ENCODE measurements around the gene ZNRF4. TPM values are rescaled to one million over a fixed set of nuclear protein-coding genes. Genes with fewer than 3 reads are reported as not detected.
"Not testable (repeated sequence)": the region's sequence is repeated elsewhere in the genome, so short reads cannot be mapped to it uniquely, and the experiment has no call there.

Gene ZNRF4
- total RNA-seq, 1 experiment from 2014 or later = not detected

- H3K4me3 ChIP-seq = no peak overlapping the region
- H3K36me3 ChIP-seq = no peaks in the 10 kb centered on the region
- DNase-seq = no peak
- H3K27ac ChIP-seq = no peak overlapping the region
- H3K27me3 ChIP-seq = no peaks in the 10 kb centered on the region
- no peaks in the 10 kb centered on the region for H3K4me1 ChIP-seq
- no peaks in the 10 kb centered on the region for H3K9me3 ChIP-seq (replicated peaks)
These were observed 20.1 kb upstream of the ZNRF4 start for GRCh38 chr19:5434970-5435641.

- no peak for DNase-seq
- H3K4me1 ChIP-seq = no peaks in the 10 kb centered on the region
- no peak overlapping the region for H3K4me3 ChIP-seq
- H3K36me3 ChIP-seq = no peaks in the 10 kb centered on the region
- no peaks in the 10 kb centered on the region for H3K9me3 ChIP-seq (replicated peaks)
- H3K27me3 ChIP-seq = no peaks in the 10 kb centered on the region
- no peak overlapping the region for H3K27ac ChIP-seq
These were observed 19.6 kb upstream of the ZNRF4 start for GRCh38 chr19:5435642-5436017.

DNA sequence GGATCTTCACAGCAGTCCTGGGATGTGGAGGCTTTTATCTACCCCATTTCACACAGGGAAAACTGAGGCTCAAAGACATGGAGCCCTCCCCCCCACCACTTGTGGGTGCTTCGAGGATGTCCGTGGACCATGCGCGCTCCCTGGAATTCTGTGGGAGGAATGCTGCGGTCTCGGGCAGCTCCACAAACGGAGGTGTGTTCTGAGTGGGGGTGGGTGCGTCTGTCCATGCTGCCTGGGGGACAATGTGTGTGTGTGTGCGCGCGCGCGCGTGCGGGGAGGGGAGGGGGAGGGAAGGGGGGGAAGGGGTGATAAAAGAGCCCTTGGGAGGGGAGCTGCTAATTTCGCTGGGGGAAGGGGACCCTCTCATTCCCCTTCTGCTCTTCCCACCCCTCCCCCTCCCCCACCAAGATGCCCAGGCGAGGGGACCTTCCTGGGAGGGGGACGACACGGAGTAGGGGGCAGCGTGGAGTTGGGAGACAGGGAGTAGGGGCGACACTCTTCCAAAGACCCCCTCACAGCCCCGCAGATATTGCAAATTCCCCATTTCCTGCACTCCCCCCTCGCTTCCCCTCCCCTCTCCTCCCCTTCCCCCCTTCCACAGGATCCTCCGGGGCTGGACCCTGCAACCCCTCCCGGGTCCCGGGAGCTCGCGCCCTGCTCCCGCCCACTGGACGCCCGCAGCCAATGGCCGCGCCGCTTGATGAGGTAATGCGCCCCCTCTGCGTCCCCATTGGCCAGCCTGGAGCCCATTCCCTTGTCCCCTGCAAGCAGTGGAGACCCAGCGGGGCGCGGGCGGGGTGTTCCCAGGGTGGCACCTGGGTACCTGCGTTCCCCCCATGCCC lies 18.9 kb upstream of the ZNRF4 start:
- H3K4me3 ChIP-seq = no peak overlapping the region
- no peak for DNase-seq
- no peaks in the 10 kb centered on the region for H3K36me3 ChIP-seq
- H3K9me3 ChIP-seq (replicated peaks) = no peaks in the 10 kb centered on the region
- no peak overlapping the region for H3K27ac ChIP-seq
- H3K27me3 ChIP-seq = no peaks in the 10 kb centered on the region
- no peaks in the 10 kb centered on the region for H3K4me1 ChIP-seq

GRCh38 chr19:5436948-5437306 lies 18.3 kb upstream of the ZNRF4 start:
- Histone ChIP-seq H3K4me1 (no peaks in the 10 kb centered on the region), H3K4me3 (no peak overlapping the region), H3K27me3 (no peaks in the 10 kb centered on the region), H3K36me3 (no peaks in the 10 kb centered on the region), H3K9me3 (replicated peaks) (no peaks in the 10 kb centered on the region), H3K27ac (no peak overlapping the region)
- no peak for DNase-seq

- not testable (repeated sequence) for DNase-seq; H3K9me3 ChIP-seq (replicated peaks); H3K4me3 ChIP-seq; H3K36me3 ChIP-seq; H3K27me3 ChIP-seq; H3K27ac ChIP-seq; H3K4me1 ChIP-seq
These were observed 16.5 kb upstream of the ZNRF4 start for GRCh38 chr19:5438756-5439155.

DNA sequence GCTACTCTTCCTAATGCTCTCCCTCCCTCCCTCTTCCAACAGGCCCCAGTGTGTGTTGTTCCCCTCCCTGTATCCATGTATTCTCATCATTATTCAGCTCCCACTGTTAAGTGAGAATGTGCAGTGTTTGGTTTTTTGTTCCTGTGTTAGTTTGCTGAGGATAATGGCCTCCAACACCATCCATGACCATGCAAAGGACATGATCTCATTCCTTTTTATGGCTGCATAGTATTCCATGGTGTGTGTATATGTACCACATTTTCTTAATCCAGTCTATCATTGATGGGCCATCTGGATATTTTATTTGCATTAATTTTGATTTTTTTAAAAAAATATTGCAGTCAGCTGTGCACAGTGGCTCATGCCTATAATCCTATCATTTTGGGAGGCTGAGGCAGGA lies 15.8 kb upstream of the ZNRF4 start:
- DNase-seq = no peak
- no peaks in the 10 kb centered on the region for H3K4me1 ChIP-seq
- H3K9me3 ChIP-seq (replicated peaks) = no peaks in the 10 kb centered on the region
- H3K27ac ChIP-seq = no peak overlapping the region
- no peak overlapping the region for H3K4me3 ChIP-seq
- H3K36me3 ChIP-seq = no peaks in the 10 kb centered on the region
- no peaks in the 10 kb centered on the region for H3K27me3 ChIP-seq

GRCh38 chr19:5440299-5440698 lies 14.9 kb upstream of the ZNRF4 start:
- no peak overlapping the region for H3K27ac ChIP-seq
- H3K9me3 ChIP-seq (replicated peaks) = no peaks in the 10 kb centered on the region
- no peak overlapping the region for H3K4me3 ChIP-seq
- DNase-seq = no peak
- no peaks in the 10 kb centered on the region for H3K27me3 ChIP-seq
- H3K36me3 ChIP-seq = no peaks in the 10 kb centered on the region
- no peaks in the 10 kb centered on the region for H3K4me1 ChIP-seq

GRCh38 chr19:5443723-5444122 lies 11.5 kb upstream of the ZNRF4 start:
- DNase-seq = no peak
- Histone ChIP-seq H3K27me3 (no peaks in the 10 kb centered on the region), H3K36me3 (no peaks in the 10 kb centered on the region), H3K9me3 (replicated peaks) (no peaks in the 10 kb centered on the region), H3K4me3 (no peak overlapping the region), H3K27ac (no peak overlapping the region), H3K4me1 (no peaks in the 10 kb centered on the region)

GRCh38 chr19:5444431-5444830 lies 10.8 kb upstream of the ZNRF4 start:
- Histone ChIP-seq H3K4me1 (no peaks in the 10 kb centered on the region), H3K36me3 (no peaks in the 10 kb centered on the region), H3K27me3 (no peaks in the 10 kb centered on the region), H3K9me3 (replicated peaks) (no peaks in the 10 kb centered on the region), H3K27ac (no peak overlapping the region), H3K4me3 (no peak overlapping the region)
- no peak for DNase-seq

- DNase-seq = no peak
- Histone ChIP-seq H3K9me3 (replicated peaks) (no peaks in the 10 kb centered on the region), H3K27me3 (no peaks in the 10 kb centered on the region), H3K4me3 (no peak overlapping the region), H3K27ac (no peak overlapping the region), H3K36me3 (no peaks in the 10 kb centered on the region), H3K4me1 (no peaks in the 10 kb centered on the region)
These were observed 10.1 kb upstream of the ZNRF4 start for GRCh38 chr19:5445071-5445470.

DNA sequence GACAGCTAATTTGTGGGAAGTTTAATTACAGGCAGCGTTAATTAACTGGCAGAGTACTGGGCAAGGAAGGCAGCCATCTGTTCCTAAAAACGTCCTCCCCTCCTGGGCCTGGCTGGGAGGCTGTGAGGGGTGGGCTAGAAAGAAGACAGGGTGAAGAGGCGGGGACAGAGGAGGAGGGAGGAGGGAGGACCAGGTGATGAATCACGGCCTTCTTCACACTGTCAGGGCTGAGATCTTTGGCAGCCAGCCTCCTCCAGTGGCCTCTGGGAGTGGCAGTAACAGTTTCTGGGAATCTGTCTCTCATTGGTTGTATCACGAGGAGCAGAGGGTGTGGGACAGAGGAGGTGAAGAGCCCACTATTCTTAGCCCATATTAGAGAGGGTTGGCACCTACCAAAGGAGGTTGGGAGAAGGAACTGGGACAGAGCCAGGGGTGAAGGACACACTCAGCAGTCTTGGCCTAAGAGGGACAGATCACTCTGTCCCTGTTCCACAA lies 9.6 kb upstream of the ZNRF4 start:
- no peak overlapping the region for H3K4me3 ChIP-seq
- H3K36me3 ChIP-seq = no peaks in the 10 kb centered on the region
- DNase-seq = no peak
- no peaks in the 10 kb centered on the region for H3K27me3 ChIP-seq
- H3K27ac ChIP-seq = no peak overlapping the region
- no peaks in the 10 kb centered on the region for H3K9me3 ChIP-seq (replicated peaks)
- H3K4me1 ChIP-seq = no peaks in the 10 kb centered on the region

GRCh38 chr19:5447700-5448311 lies 7.4 kb upstream of the ZNRF4 start:
- H3K9me3 ChIP-seq (replicated peaks) = no peaks in the 10 kb centered on the region
- DNase-seq = no peak
- H3K27ac ChIP-seq = no peak overlapping the region
- no peaks in the 10 kb centered on the region for H3K36me3 ChIP-seq
- no peaks in the 10 kb centered on the region for H3K4me1 ChIP-seq
- H3K27me3 ChIP-seq = no peaks in the 10 kb centered on the region
- no peak overlapping the region for H3K4me3 ChIP-seq

DNA sequence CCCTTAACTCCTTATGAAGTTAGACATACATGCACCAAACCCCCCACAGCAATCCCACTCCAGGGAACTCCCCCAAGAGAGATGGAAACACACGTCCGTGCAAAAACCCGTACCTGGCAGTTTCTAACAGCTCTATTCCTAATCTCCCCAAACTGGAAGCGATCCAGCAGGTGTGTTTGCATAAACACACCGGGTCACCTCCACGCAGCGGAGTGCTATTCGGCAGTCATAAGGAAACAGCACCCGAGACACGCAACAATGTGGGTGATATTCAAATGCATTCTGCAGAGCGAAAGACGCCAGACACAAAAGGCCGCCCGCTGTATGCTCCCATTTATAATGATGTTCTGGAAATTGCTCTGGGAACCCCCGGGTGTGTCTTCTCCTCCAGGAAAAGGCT lies 6.8 kb upstream of the ZNRF4 start:
- H3K36me3 ChIP-seq = no peaks in the 10 kb centered on the region
- H3K9me3 ChIP-seq (replicated peaks) = no peaks in the 10 kb centered on the region
- DNase-seq = no peak
- no peak overlapping the region for H3K4me3 ChIP-seq
- H3K4me1 ChIP-seq = no peaks in the 10 kb centered on the region
- H3K27me3 ChIP-seq = no peaks in the 10 kb centered on the region
- no peak overlapping the region for H3K27ac ChIP-seq

- no peak overlapping the region for H3K4me3 ChIP-seq
- H3K27me3 ChIP-seq = no peaks in the 10 kb centered on the region
- no peaks in the 10 kb centered on the region for H3K9me3 ChIP-seq (replicated peaks)
- H3K36me3 ChIP-seq = no peaks in the 10 kb centered on the region
- H3K4me1 ChIP-seq = no peaks in the 10 kb centered on the region
- DNase-seq = no peak
- H3K27ac ChIP-seq = no peak overlapping the region
These were observed 4.6 kb upstream of the ZNRF4 start for GRCh38 chr19:5450482-5451126.

- Histone ChIP-seq H3K4me3 (no peak overlapping the region), H3K27me3 (no peaks in the 10 kb centered on the region), H3K27ac (no peak overlapping the region), H3K4me1 (no peaks in the 10 kb centered on the region), H3K9me3 (replicated peaks) (no peaks in the 10 kb centered on the region), H3K36me3 (no peaks in the 10 kb centered on the region)
- no peak for DNase-seq
These were observed 3.7 kb upstream of the ZNRF4 start for GRCh38 chr19:5451494-5451893.

Measured in SJCRH30 (cell line).